Renal pelvis (tissue), 4 donors: ENCODE results near the gene GTF2IRD1. TPM values are rescaled to one million over a fixed set of nuclear protein-coding genes. Genes with fewer than 3 reads are reported as not detected.
"Not testable (repeated sequence)": the region's sequence is repeated elsewhere in the genome, so short reads cannot be mapped to it uniquely, and the experiment has no call there.

Source experiments
- DNase-seq: peaks from one replicate; pipeline ENCODE4 v3.0.0-alpha.2; 2013
- polyA plus RNA-seq, 3 donors: library from polyadenylated mRNA; unstranded; fragments of 120-200 nt; gene quantifications; one replicate each; pipeline ENCODE4 v1.2.1, GENCODE V29; 2013; ENCODE audit not compliant: insufficient read length in 3 of 3

GTF2IRD1 gene
- polyA plus RNA-seq, 3 donors = 51.5 to 56.0 (median 55.9) TPM

DNA sequence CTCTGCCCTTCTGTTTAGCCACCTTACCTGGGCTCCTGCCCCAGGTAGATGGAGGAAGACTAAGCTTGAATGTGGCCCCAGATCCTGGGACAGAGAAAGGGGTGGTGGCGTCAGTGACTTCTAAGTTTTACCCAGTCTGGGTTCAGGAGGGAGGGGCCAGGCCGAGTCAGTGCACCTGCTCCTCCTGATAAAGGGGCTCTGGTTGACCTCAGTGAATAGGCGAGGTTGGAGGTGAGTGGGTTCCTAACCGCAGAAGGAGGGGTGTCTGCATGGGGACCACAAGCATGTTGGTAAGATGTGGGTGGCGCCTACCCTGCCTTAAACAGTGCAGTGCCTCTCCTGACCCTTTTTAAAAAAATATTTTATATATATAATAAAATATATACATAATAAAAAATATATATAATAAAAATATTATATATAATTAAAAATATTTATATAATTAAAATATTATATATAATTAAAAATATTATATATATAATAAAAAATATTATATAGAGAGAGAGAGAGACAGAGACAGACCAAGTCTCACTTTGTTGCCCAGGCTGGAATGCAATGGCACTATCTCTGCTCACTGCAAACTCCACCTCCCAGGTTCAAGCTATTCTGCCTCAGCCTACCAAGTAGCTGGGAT lies 106.5 kb downstream of the GTF2IRD1 start:
- no peak for DNase-seq

DNA sequence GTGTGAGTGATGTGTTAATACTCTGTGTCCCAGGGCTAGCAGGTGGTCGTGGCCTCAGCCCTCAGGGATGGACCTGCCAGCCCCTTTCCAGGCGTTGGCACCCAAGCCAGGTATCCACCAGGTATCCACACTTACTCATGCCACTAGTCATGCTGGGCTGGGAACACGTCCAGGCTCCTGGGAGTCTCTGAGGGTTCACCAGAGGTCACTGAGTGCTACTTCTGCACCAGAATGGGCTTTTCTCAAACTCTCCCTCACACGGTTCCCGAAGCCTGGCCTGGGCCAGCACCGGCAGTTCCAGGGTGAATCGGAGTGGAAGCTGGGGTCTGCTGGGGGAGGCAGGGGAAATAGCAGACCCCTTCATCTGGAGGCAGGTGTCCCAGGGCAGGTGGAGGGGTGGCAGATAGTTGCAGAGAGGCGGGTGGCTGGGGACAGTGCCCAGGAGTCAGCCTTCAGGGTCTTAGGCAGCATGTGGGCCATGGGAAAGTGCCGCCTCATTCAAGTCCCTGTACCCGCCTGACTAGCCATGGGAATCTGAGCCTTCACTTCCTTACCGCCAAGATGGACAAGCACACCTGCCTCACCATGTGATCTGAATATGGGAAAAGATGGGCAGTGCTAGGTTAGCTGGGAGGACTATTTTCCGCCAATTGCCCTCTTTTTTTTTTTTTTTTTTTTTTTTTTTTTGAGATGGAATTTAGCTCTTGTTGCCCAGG lies 108.3 kb downstream of the GTF2IRD1 start:
- DNase-seq = no peak

- DNase-seq = not testable (repeated sequence)
Measured at GRCh38 chr7:74563639-74564038, 109.9 kb downstream of the GTF2IRD1 start.

GRCh38 chr7:74567318-74567668 lies 113.6 kb downstream of the GTF2IRD1 start:
- no peak for DNase-seq

GRCh38 chr7:74568658-74569057 lies 115.0 kb downstream of the GTF2IRD1 start:
- no peak for DNase-seq

GRCh38 chr7:74569501-74570075 lies 115.9 kb downstream of the GTF2IRD1 start:
- DNase-seq = no peak

DNA sequence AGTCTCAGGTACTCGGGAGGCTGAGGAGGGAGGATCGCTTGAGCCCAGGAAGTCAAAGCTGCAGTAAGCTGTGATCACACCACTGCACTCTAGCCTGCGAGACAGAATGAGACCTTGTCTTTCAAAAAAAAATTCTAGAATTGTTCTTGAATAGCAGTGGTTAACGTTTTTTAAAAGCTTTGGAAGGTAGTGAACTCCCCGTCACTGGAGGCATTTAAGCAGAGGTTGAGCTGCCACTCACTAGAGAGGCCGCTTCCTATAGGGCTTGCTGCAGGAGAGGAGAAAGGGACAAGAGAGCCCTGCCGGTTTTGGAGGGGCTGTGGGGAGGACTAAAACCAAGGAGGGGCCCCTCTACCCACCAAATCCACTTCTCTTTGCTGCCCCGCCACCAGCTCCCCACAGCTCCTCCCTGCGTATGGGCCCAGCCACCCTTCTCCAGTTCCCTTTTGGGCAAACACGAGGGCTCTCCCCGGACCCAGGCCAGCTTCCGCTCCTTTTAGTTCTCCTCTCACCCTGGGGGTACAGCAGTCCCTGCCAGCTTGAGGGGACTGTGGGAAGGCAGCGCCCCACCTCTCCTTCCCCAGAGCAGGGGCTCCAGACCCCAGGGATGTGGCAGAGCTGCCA lies 116.9 kb downstream of the GTF2IRD1 start:
- no peak for DNase-seq

- no peak for DNase-seq
Measured at GRCh38 chr7:74572301-74572979, 118.7 kb downstream of the GTF2IRD1 start.

GRCh38 chr7:74573512-74573911 lies 119.8 kb downstream of the GTF2IRD1 start:
- no peak for DNase-seq

DNA sequence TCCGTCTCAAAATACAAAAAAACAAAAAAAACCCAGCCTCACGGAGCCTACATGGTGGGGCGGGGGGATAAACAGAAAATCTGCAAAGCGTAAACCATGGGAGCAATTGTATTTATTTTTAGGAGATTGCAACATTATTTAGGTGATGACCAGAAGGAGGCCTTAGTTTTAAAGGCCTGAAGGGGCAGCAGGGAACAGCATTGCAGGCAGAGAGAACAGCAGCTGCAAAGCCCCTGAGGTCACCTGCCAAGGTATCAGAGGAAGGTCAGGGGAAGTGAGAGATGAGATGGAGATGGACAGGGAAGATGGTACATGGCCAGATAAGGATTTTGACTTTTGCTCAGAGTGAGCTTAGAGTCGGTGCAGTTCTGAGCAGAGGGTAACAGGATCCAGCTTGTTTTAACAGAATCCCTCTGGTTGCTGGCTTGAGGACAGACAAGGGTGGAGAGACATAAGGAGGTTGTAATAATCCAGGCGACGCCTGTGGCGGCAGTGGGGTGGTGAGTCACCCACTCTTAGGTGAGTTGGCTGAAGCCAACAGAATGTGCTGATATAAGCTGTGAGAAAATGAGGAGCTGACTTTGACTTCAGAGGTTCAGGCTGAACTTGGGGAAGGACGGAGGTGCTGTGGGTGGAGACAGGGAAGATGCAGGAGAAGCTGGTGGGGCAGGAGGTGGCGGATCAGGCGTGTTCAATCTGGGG lies 121.5 kb downstream of the GTF2IRD1 start:
- DNase-seq = no peak

GRCh38 chr7:74575811-74576210 lies 122.1 kb downstream of the GTF2IRD1 start:
- DNase-seq = no peak

DNA sequence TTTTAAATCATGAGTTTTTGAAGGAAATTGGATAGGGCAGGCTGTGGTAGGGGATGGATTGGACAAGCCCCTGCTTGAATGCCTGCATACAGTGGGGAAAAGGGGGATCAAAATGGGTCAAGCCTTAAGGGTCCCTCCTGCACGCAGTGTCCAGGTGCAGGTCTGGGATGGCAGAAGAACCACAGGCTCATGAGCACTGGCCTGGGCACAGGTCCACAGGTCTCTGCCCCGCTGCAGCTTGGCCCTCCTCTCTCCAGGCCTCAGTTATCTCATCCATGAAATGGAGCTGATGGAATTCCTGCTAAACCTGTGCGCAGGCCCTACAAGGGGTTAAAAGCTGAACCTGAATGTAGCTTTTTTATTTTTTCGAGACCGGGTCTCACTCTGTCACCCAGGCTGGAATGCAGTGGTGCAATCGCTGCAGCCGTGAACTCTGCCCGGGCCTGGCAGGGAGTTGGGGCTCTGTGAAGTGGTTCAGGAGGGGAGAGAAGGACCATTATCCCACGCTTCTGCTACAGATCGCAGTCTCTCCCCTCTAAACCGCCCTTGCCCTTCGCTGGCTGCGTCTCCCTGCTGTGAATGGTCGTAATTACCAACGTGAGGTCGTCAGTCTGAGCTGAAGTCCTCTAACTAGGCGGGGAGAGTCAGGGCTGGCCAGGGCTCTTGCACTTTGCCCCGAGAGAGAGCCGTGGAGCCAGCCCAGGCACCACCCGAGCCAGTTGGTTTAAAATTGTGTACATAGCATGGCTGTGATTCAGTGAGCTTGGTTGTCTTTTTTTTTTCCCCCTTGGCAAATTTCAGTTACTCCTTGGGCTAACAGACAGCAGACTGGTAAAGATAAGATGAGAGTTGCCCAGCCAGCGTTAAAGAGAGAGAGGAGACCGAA lies 126.3 kb downstream of the GTF2IRD1 start:
- DNase-seq = peak; percentile 33

DNA sequence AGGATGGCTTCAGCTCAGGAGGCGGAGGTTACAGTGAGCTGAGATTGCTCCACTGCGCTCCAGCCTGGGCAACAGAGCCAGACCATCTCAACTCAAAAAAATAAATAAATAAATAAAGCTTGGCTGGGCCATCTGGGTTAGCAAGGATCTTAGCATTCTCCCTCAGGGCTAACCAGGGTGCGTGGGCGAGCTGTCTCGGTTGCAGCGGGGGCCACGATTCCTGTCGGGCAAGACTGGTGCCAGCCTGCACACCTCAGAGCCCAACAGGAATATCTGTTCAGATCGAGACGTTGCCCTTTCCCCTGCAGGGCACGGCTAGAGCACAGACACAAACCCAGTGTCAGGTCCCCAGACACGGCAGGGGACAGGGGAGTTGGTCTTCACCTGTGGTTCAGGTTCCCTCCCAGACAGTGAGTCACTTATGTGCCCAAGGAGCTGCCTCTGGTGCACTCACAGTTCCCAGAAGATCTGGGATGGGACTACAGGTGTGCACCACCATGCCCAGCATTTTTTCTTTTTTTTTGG lies 128.3 kb downstream of the GTF2IRD1 start:
- DNase-seq = no peak

DNA sequence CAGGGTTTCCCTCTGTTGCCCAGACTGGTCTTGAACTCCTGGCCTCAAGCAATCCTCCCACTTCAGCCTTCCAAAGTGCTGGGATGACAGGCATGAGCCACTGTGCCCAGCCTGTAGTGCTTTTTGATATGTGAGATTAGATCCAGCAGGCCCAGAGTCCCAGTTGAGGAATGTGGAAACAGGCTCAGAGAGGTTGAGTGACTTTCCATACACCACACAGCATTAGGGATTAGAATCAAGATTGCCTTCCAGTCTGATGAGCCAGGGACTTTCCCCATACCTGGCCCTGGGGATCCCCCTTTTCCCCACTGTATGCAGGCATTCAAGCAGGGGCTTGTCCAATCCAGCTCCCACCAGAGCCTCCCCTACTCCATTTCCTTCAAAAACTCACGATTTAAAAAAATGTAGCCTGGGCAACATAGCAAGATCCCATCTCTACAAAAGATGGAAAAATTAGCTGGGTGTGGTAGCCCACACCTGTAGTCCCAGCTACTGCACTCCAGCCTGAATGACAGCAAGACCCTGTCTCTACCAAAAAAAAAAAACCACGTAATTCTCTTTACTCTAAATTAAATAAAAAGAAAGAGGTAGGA lies 128.8 kb downstream of the GTF2IRD1 start:
- no peak for DNase-seq

DNA sequence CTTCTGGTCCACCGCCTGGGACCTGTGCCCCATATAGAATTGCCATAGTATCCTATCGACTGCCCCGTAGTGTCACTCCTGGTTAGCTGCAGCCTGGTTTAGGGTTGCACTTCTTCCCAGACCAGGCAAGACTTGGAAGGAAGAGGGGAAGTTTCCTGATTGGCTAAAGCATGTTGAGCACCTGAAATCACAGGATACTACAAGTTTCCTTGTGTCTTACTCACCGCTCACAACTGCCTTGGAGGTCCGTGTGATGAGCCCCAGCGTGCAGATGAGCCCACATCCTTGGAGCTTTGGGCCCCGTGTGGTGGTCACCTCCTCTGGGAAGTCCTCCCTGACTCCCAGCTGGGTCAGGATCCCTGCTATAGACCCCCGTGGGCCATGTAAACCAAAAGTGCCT lies 129.9 kb downstream of the GTF2IRD1 start:
- DNase-seq = no peak

DNA sequence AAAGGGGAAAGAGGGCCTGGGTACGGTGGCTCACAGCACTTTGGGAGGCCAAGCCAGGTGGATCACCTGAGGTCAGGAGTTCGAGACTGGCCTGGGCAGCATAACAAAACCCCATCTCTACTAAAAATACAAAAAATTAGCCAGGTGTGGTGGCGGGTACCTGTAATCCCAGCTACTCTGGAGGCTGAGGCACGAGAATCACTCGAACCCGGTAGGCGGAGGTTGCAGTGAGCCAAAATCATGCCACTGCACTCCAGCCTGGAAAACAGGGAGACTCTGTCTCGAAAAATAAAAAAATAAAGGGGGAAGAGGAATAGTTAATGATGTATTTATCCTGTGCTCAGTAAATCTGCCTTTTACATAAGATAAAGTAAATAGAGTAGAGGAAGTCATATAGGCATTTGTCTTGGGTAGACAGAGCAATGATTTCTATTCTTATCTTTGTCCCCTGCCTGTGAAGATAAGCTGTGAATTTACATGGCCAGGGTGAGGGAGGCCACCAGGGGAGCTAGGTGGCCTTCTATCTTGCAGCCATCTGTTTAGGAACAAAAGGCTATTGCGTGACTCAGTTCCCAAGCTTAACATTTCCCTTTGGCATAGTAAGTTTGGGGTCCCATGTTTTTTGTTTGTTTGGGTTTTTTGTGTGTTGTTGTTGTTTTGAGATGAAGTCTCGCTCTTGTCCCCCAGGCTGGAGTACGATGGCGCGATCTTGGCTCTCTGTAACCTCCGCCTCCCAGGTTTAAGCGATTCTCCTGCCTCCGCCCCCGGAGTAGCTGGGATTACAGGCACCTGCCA lies 130.7 kb downstream of the GTF2IRD1 start:
- DNase-seq = no peak

DNA sequence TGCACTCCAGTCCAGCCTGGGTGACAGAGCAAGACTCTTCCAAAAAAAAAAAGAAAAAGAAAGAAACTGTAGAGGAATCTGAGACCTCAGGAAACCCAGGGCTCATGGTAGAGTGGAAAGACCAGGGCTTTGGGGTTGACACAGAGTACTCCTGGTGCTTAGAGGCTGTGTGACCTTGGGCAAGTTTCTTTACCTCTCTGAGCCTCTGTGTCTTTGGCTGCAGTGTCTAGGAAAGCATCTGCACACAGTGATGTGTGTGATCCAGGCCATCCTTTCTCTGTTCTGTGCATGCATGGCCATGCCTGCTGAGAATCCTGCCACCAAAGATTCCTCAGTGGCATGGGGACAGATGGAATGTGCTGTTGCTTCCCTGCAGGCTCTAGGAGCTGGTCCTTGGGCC lies 132.1 kb downstream of the GTF2IRD1 start:
- no peak for DNase-seq

- no peak for DNase-seq
Measured at GRCh38 chr7:74586258-74587175, 132.8 kb downstream of the GTF2IRD1 start.
